RPMI7951 (cell line): Measurements from ENCODE around the gene PKIG. TPM values are rescaled to one million over a fixed set of nuclear protein-coding genes. Genes with fewer than 3 reads are reported as not detected.

ENCODE experiments used
- DNase-seq: peaks from one replicate; pipeline ENCODE4 v3.0.0-alpha.2; 2012; ENCODE audit warnings: low read depth
- total RNA-seq: library from RNA; depleted of rRNA; stranded (reverse); fragments of >200 nt; shearing (Covaris generic); gene quantifications from 2 replicates; pipeline ENCODE4 v1.2.3, GENCODE V29; 2014

PKIG gene
- total RNA-seq, 1 experiment from 2014 or later: 90.2 TPM

DNA sequence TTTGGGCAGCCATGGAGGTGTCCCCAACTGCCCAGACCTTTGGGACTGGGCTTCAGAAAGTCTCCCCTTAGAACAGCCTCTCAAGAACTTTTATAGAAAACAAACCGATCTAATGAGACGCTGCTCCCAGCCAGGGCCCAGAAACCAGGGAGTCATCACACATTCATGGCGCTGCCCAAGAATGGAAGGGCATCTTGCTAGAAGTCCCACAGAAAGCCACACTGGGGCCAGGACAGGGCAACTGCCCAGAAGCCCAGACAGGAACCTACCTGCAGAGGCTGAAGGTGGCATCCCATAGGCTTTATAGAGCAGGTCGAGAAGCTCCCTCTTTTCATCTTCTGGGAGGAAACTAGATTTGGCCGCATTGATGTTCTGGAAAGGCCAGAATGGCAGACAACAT is 37.7 kb downstream of the PKIG start:
- no peak for DNase-seq

GRCh38 chr20:44621325-44621724 is 38.9 kb downstream of the PKIG start:
- no peak for DNase-seq

- no peak for DNase-seq
These were observed 39.6 kb downstream of the PKIG start for GRCh38 chr20:44621939-44622338.

GRCh38 chr20:44622501-44623270 is 40.3 kb downstream of the PKIG start:
- DNase-seq: no peak

DNA sequence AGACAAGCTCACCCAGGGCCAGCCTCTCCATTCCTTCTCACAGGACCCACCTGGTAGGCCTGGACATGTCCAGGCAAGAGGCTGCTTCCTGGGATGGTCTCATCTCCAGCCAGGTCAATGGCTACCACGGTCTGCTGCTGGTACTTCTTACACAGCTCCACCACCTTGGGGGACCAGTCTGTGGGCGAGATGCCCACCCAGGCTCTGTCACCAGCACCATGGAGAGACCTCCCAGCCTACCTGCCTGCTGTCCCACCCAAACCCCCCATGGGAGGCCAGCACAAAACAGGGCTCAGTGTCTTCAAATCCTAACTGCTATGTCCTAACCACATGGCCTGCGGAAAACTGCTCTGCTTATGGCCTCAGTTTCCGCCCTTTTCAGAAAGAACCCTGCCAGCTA is 41.8 kb downstream of the PKIG start:
- no peak for DNase-seq

GRCh38 chr20:44624743-44625271 is 42.4 kb downstream of the PKIG start:
- DNase-seq: no peak

DNA sequence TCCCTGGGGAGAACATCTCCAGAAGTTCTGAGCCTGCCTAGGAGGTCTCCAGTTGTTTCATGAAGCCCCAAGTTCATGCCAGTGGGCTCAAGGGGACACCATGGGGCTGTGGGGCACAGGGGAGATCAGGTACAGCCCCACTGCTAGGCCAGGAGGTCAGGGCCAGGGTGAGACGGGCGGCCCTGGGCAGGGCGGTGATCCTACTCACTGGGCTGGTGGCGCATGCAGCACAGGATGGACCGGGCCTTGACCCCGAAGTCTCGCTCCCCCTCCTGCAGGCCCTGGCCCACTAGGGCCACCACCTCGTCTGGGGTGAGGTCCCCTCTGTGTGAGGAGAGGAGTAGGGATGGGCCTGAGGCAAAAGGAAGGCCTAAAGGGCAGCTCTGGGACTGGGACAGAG is 43.0 kb downstream of the PKIG start:
- DNase-seq: no peak

- DNase-seq: no peak
These were observed 43.9 kb downstream of the PKIG start for GRCh38 chr20:44626278-44626677.

GRCh38 chr20:44627364-44628010 is 45.1 kb downstream of the PKIG start:
- no peak for DNase-seq

DNA sequence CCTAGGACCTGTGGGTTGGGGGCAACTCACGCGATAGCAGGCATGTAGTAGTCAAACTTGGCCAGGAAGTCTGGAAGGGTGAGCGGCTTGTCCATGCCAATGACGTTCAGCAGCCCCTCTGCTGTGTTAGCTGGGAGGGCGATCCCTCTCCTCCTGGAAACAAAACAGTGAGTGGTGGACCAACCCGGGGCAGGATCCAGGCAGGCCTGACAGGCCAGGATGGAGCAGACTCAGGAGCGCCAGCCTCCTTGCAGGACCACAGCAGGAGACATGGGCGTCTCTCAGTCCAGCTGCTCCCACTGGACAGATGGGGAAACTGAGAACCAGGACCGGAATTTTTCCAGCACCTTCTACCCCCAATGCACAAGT is 46.6 kb downstream of the PKIG start:
- no peak for DNase-seq

GRCh38 chr20:44629542-44629941 is 47.2 kb downstream of the PKIG start:
- DNase-seq: no peak

DNA sequence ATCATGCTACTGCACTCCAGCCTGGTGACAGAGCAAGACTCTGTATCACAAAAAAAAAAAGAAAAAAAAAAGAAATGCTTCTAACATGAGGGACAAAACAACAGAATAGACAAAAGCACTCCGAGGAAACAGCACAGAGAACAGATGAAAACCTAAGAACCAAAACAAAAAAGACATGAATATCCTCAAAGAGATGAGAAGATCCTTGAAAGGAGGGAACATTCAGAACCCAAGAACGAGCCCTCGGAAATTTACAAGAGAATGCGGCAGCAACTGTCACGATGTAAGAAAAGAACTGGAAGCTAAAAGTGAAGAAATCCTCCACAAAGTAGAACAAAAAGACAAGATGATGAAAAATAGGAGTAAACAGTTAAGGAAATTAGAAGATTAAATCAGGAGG is 47.9 kb downstream of the PKIG start:
- DNase-seq: no peak

DNA sequence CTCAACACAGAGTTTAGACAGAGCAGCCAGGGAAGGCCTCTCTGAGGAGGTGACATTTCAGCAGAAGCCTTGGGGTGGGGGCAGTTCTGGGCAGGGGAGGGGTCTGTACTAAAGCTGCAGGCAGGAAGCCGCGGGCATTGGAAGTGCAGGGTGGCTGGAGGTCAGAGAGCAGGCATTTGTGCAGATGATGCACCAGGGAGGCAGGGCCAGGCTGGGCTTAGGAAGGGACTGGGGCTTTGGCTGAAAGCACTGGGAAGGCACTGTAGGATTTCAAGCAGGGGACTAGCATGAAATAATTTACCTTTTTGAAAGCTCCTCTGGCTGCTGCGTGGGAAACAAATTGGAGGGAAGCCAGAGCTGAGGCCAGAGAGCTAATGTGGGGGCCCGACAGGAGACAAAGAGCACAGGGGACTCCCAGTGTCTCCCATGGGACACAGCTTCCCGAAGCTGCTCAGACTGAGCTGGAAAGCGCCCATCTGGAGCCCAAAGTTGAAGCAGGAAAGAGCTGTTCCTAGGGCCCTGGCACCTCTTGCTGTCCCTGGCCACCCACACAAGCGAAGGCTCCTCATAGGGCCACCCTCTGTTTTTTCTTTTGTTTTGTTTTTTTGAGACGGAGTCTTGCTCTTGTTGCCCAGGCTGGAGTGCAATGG is 49.8 kb downstream of the PKIG start:
- no peak for DNase-seq

DNA sequence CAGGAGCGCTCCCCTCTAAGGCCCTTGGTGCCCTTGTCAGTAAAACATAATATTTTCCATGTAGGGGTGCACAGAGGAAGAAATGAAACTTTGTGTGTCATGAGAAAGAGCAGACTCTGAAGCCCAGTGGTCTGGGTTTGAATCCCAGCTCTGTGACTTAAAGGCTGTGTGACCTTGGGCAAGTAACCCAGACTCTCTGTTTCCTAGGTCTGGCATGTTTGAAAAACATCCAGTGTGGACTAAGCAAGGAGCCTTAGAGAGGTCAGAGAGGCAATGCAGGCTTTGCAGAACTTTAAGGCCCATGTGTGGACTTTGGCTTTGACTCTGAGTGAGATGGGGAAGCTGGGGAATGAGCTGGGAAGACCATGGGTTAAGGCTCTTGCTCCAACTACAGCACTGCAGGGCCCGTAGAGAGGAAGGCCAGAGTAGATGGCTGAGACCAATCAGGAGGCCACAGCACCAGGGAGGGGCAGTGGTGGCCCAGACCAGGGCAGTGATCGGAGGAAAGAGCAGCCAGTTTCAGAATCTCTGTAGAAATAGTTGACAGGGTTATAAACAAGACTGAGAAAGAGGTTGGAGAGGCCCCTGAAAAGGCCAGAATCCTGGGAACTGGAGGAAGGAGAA is 50.9 kb downstream of the PKIG start:
- no peak for DNase-seq

GRCh38 chr20:44633872-44634600 is 51.7 kb downstream of the PKIG start:
- no peak for DNase-seq

- DNase-seq: no peak
These were observed 53.5 kb downstream of the PKIG start for GRCh38 chr20:44635877-44636276.

DNA sequence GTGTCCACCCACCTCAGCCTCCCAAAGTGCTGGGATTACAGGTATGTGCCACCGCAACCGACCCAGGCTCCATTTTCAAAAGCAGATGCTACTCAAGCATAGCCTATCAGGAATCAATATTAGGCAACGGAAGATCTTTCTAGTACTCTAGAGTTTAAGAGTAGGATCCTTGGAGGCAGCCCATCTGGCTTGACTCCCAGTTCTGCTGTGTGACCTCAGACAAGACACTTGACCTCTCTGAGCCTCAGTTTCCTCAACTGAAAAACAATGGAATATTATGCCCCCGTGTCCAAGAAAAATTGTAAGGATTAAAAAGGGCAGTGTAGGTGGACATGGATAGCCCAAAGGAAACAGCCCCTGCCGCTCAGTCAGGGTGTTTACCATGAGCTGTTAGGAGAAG is 54.7 kb downstream of the PKIG start:
- no peak for DNase-seq

GRCh38 chr20:44637522-44638372 is 55.4 kb downstream of the PKIG start:
- no peak for DNase-seq

- no peak for DNase-seq
These were observed 58.1 kb downstream of the PKIG start for GRCh38 chr20:44640522-44640921.

- DNase-seq: no peak
These were observed 58.9 kb downstream of the PKIG start for GRCh38 chr20:44641325-44641724.
